Mesendoderm (in vitro differentiated cells): Measurements from ENCODE around the gene PARP14.
"Not testable (repeated sequence)": the region's sequence is repeated elsewhere in the genome, so short reads cannot be mapped to it uniquely, and the experiment has no call there.

Experiments
- DNase-seq: peaks from one replicate; pipeline ENCODE4 v3.0.0; 2013
- H2AK5ac ChIP-seq: 2 replicates; pipeline ENCODE4 v1.6.1; 2013; ENCODE audit warnings: low read length, inconsistent platforms
- H2BK120ac ChIP-seq: 2 replicates; pipeline ENCODE4 v1.6.1; 2013; ENCODE audit warnings: low read depth, mild to moderate bottlenecking, low read length, moderate library complexity, mixed read lengths
- H2BK15ac ChIP-seq: replicated peaks from 2 replicates; pipeline ENCODE4 v1.6.1; 2013; ENCODE audit warnings: low read depth, mild to moderate bottlenecking, moderate library complexity
- H2BK5ac ChIP-seq: 2 replicates; pipeline ENCODE4 v1.6.1; 2013; ENCODE audit warnings: low read length, inconsistent platforms
- H3K18ac ChIP-seq: 2 replicates; pipeline ENCODE4 v1.6.1; 2013; ENCODE audit warnings: mild to moderate bottlenecking, low read length, mixed read lengths
- H3K23ac ChIP-seq: one replicate; pipeline ENCODE4 v1.6.1; 2013; ENCODE audit warnings: low read length
- H3K27ac ChIP-seq: 2 replicates; pipeline ENCODE4 v1.5.1; 2013; ENCODE audit warnings: low read depth, mild to moderate bottlenecking, inconsistent platforms, low read length, moderate library complexity
- H3K27me3 ChIP-seq: 2 replicates; pipeline ENCODE4 v1.6.1; 2013; ENCODE audit warnings: low read length, control low read depth, mild to moderate bottlenecking, inconsistent platforms; ENCODE audit not compliant: insufficient read depth, poor library complexity
- H3K36me3 ChIP-seq: 2 replicates; pipeline ENCODE4 v1.6.1; 2013; ENCODE audit warnings: low read length, inconsistent platforms; ENCODE audit not compliant: control insufficient read depth, insufficient read depth
- H3K4ac ChIP-seq: one replicate; pipeline ENCODE4 v1.6.1; 2013; ENCODE audit warnings: low read depth, mild to moderate bottlenecking, low read length, moderate library complexity
- H3K4me1 ChIP-seq: 2 replicates; pipeline ENCODE4 v1.6.1; 2013; ENCODE audit warnings: low read depth, low read length, inconsistent platforms; ENCODE audit not compliant: control insufficient read depth
- H3K4me2 ChIP-seq: 2 replicates; pipeline ENCODE4 v1.6.1; 2013; ENCODE audit warnings: low read length
- H3K4me3 ChIP-seq: 2 replicates; pipeline ENCODE4 v1.5.1; 2013; ENCODE audit warnings: mild to moderate bottlenecking, low read length
- H3K56ac ChIP-seq: one replicate; pipeline ENCODE4 v1.6.1; 2013; ENCODE audit warnings: low read length
- H3K79me1 ChIP-seq: 2 replicates; pipeline ENCODE4 v1.6.1; 2013; ENCODE audit warnings: low read length, inconsistent platforms
- H3K79me2 ChIP-seq: 2 replicates; pipeline ENCODE4 v1.6.1; 2013; ENCODE audit warnings: mild to moderate bottlenecking, low read length; ENCODE audit not compliant: control insufficient read depth, insufficient read depth
- H3K9ac ChIP-seq: 2 replicates; pipeline ENCODE4 v1.6.1; 2013; ENCODE audit warnings: low read length, inconsistent platforms
- H4K5ac ChIP-seq: one replicate; pipeline ENCODE4 v1.6.1; 2013; ENCODE audit warnings: low read length
- H4K8ac ChIP-seq: one replicate; pipeline ENCODE4 v1.6.1; 2013; ENCODE audit warnings: low read depth, mild to moderate bottlenecking, control low read depth, low read length, moderate library complexity
- WGBS: extraction: QIAGEN DNeasy Blood & Tissue Kit; methylation state at CpG from one replicate; pipeline ENCODE4 v1.1.7; 2013; ENCODE audit warnings: low lambda C conversion rate, missing lambda C conversion rate; ENCODE audit not compliant: insufficient coverage; ENCODE audit errors: extremely low coverage; 5-methylcytosine and 5-hydroxymethylcytosine counted together

Gene PARP14

GRCh38 chr3:122728186-122728585, 47.5 kb downstream of the PARP14 start:
- Histone ChIP-seq H2BK120ac (no peak overlapping the region), H3K4me2 (no peak overlapping the region), H3K27ac (no peak overlapping the region), H3K36me3 (no peaks in the 10 kb centered on the region), H3K27me3 (no peaks in the 10 kb centered on the region), H4K8ac (no peak overlapping the region), H3K56ac (no peak overlapping the region), H3K4ac (no peak overlapping the region), H4K5ac (no peak overlapping the region), H3K23ac (no peak overlapping the region), H3K79me2 (no peaks in the 10 kb centered on the region), H2AK5ac (no peak overlapping the region), H2BK5ac (no peak overlapping the region), H3K4me3 (no peak overlapping the region), H2BK15ac (no peak overlapping the region), H3K4me1 (no peaks in the 10 kb centered on the region), H3K18ac (no peak overlapping the region), H3K9ac (no peak overlapping the region), H3K79me1 (no peaks in the 10 kb centered on the region)
- no peak for DNase-seq
- no CpG with 5 or more reads among the region's 3 CpGs for WGBS

- no peak overlapping the region for H4K8ac ChIP-seq
- H2AK5ac ChIP-seq: no peak overlapping the region
- no peak overlapping the region for H3K18ac ChIP-seq
- H3K56ac ChIP-seq: no peak overlapping the region
- no peak overlapping the region for H2BK5ac ChIP-seq
- DNase-seq: no peak
- no peak overlapping the region for H3K4me2 ChIP-seq
- no peak overlapping the region for H3K4me3 ChIP-seq
- H2BK120ac ChIP-seq: no peak overlapping the region
- WGBS: no CpG with 5 or more reads among the region's 8 CpGs
- no peaks in the 10 kb centered on the region for H3K36me3 ChIP-seq
- no peak overlapping the region for H3K9ac ChIP-seq
- no peak overlapping the region for H3K4ac ChIP-seq
- H3K27ac ChIP-seq: no peak overlapping the region
- no peaks in the 10 kb centered on the region for H3K4me1 ChIP-seq
- H2BK15ac ChIP-seq: no peak overlapping the region
- no peak overlapping the region for H4K5ac ChIP-seq
- no peak overlapping the region for H3K23ac ChIP-seq
- H3K27me3 ChIP-seq: no peaks in the 10 kb centered on the region
- no peaks in the 10 kb centered on the region for H3K79me2 ChIP-seq
- H3K79me1 ChIP-seq: no peaks in the 10 kb centered on the region
These were observed 48.3 kb downstream of the PARP14 start for GRCh38 chr3:122728756-122729514.

DNA sequence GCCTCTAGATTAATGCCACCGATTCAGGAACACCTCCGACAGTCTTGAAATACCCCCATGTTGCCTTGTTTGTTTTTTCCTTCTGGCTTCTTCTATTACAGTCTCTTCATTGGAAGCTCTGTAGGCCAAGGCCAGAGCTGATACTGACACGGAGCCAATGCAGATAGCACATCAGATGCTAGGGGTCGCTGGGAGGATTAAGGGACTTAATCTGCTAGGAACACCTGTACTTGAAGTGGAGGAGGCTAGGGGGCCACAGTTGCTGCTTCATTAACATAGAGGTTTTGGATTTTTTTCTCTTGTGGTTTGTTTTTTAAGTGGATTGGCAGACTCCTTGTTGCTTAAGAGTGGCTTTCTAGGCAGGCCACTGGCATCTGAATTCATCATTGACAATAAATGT, 49.6 kb downstream of the PARP14 start:
- no peak overlapping the region for H4K8ac ChIP-seq
- H3K4ac ChIP-seq: no peak overlapping the region
- no peak overlapping the region for H2BK120ac ChIP-seq
- no CpG with 5 or more reads among the region's 4 CpGs for WGBS
- no peak overlapping the region for H3K4me2 ChIP-seq
- DNase-seq: peak; percentile 14
- H3K18ac ChIP-seq: no peak overlapping the region
- H3K79me1 ChIP-seq: no peaks in the 10 kb centered on the region
- H3K56ac ChIP-seq: no peak overlapping the region
- H3K4me1 ChIP-seq: no peaks in the 10 kb centered on the region
- no peak overlapping the region for H3K9ac ChIP-seq
- H3K4me3 ChIP-seq: no peak overlapping the region
- H2AK5ac ChIP-seq: no peak overlapping the region
- H3K27ac ChIP-seq: no peak overlapping the region
- no peaks in the 10 kb centered on the region for H3K27me3 ChIP-seq
- H2BK5ac ChIP-seq: no peak overlapping the region
- H3K36me3 ChIP-seq: no peaks in the 10 kb centered on the region
- no peaks in the 10 kb centered on the region for H3K79me2 ChIP-seq
- H3K23ac ChIP-seq: no peak overlapping the region
- H4K5ac ChIP-seq: no peak overlapping the region
- H2BK15ac ChIP-seq: no peak overlapping the region

DNA sequence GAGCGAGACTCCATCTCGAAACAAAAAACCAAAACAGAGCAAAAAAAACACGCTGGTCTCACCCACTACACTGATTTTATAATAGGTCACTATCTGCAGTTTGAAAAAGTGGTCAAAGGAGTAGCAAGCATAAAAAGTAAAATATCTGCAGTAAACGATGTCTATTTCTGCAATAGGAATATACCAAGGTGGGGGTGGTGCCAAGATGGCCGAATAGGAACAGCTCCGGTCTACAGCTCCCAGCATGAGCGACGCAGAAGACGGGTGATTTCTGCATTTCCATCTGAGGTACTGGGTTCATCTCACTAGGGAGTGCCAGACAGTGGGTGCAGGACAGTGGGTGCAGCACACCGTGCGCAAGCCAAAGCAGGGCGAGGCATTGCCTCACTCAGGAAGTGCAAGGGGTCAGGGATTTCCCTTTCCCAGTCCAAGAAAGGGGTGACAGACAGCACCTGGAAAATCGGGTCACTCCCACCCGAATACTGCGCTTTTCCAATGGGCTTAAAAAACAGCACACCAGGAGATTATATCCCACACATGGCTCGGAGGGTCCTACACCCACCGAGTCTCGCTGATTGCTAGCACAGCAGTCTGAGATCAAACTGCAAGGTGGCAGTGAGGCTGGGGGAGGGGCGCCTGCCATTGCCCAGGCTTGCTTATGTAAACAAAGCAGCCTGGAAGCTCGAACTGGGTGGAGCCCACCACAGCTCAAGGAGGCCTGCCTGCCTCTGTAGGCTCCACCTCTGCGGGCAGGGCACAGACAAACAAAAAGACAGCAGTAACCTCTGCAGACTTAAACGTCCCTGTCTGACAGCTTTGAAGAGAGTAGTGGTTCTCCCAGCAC, 52.3 kb downstream of the PARP14 start:
- not testable (repeated sequence) for H3K18ac ChIP-seq, H2BK5ac ChIP-seq, H3K36me3 ChIP-seq, H3K23ac ChIP-seq, H4K5ac ChIP-seq, H3K56ac ChIP-seq, H3K4me3 ChIP-seq, H3K79me1 ChIP-seq, H3K4me2 ChIP-seq, H2BK15ac ChIP-seq, H3K9ac ChIP-seq, H3K27ac ChIP-seq, H2BK120ac ChIP-seq, DNase-seq, H3K4ac ChIP-seq, H4K8ac ChIP-seq, H3K4me1 ChIP-seq, H2AK5ac ChIP-seq, H3K79me2 ChIP-seq, H3K27me3 ChIP-seq
- no CpG with 5 or more reads among the region's 22 CpGs for WGBS

DNA sequence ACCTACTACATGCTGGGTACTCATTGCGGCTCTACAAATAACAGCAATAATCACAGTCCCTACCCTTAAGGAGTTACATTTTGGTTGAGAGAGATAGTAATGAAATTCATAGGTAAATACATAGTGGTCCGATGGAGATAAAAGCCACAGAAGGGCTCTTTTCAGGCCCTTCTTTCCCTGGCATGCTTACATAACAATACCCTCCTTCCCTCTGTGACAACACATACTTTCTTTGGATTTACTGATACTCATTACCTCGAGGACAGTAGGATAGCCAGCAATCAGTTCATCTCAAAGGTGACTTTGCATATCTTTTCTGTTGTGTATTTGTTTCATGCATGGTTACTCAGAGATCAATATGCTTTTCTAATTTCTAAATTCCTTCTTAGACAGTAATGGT, 58.5 kb downstream of the PARP14 start:
- Histone ChIP-seq H4K5ac (no peak overlapping the region), H3K27ac (no peak overlapping the region)

More for the DNA sequence above, 58.5 kb downstream of the PARP14 start:
- no peak overlapping the region for H3K23ac ChIP-seq
- no peak overlapping the region for H3K56ac ChIP-seq
- no peaks in the 10 kb centered on the region for H3K36me3 ChIP-seq
- no peak for DNase-seq
- WGBS: no CpG with 5 or more reads among the region's 3 CpGs
- no peaks in the 10 kb centered on the region for H3K27me3 ChIP-seq
- no peak overlapping the region for H2BK5ac ChIP-seq
- no peak overlapping the region for H4K8ac ChIP-seq
- no peak overlapping the region for H3K4me2 ChIP-seq
- H3K79me2 ChIP-seq: no peaks in the 10 kb centered on the region
- no peak overlapping the region for H3K9ac ChIP-seq
- H3K4ac ChIP-seq: no peak overlapping the region
- H2AK5ac ChIP-seq: no peak overlapping the region
- H3K4me3 ChIP-seq: no peak overlapping the region
- H2BK15ac ChIP-seq: no peak overlapping the region
- no peak overlapping the region for H3K18ac ChIP-seq
- no peaks in the 10 kb centered on the region for H3K79me1 ChIP-seq
- no peaks in the 10 kb centered on the region for H3K4me1 ChIP-seq
- no peak overlapping the region for H2BK120ac ChIP-seq
